Measurements from ENCODE around the gene JMJD8.

The JMJD8 gene

GRCh38 chr16:681746-682427 is 2.2 kb downstream of the JMJD8 start:
- DNase-seq: peak; percentile 30
- in situ Hi-C loops (cut with HindIII; ENCODE audit: low pct_ligation_motif_present, low pct_unique_long_range_greater_than_20kb, low sequenced_read_pairs): no loop called here

- in situ Hi-C loops (cut with HindIII; ENCODE audit: low pct_ligation_motif_present, low pct_unique_long_range_greater_than_20kb, low sequenced_read_pairs): no loop called here
- DNase-seq: peak; percentile 64
Measured at GRCh38 chr16:680967-681745, 3.0 kb downstream of the JMJD8 start.

- in situ Hi-C loops (cut with HindIII; ENCODE audit: low pct_ligation_motif_present, low pct_unique_long_range_greater_than_20kb, low sequenced_read_pairs): no loop called here
- DNase-seq: no peak
Measured at GRCh38 chr16:680625-680945, 3.5 kb downstream of the JMJD8 start.

GRCh38 chr16:679814-680624 is 4.1 kb downstream of the JMJD8 start, which contains the start of gene STUB1:
Gene STUB1 (plus strand): TSS chr16:680410. CDS start chr16:680526, 116 bp downstream.
- in situ Hi-C loops (cut with HindIII; ENCODE audit: low pct_ligation_motif_present, low pct_unique_long_range_greater_than_20kb, low sequenced_read_pairs): no loop called here

GRCh38 chr16:678858-679813 is 5.0 kb downstream of the JMJD8 start:
- DNase-seq: peak; percentile 78
- in situ Hi-C loops (cut with HindIII; ENCODE audit: low pct_ligation_motif_present, low pct_unique_long_range_greater_than_20kb, low sequenced_read_pairs): no loop called here

More at GRCh38 chr16:679814-680624, 4.1 kb downstream of the JMJD8 start, which contains the start of gene STUB1:
- DNase-seq: peak; percentile 89

GRCh38 chr16:678209-678857 is 5.8 kb downstream of the JMJD8 start:
- no peak for DNase-seq
- in situ Hi-C loops (cut with HindIII; ENCODE audit: low pct_ligation_motif_present, low pct_unique_long_range_greater_than_20kb, low sequenced_read_pairs): no loop called here

GRCh38 chr16:677316-678190 is 6.6 kb downstream of the JMJD8 start:
- in situ Hi-C loops (cut with HindIII; ENCODE audit: low pct_ligation_motif_present, low pct_unique_long_range_greater_than_20kb, low sequenced_read_pairs): no loop called here
- no peak for DNase-seq

GRCh38 chr16:676913-677312 is 7.2 kb downstream of the JMJD8 start:
- in situ Hi-C loops (cut with HindIII; ENCODE audit: low pct_ligation_motif_present, low pct_unique_long_range_greater_than_20kb, low sequenced_read_pairs): no loop called here
- no peak for DNase-seq

- in situ Hi-C loops (cut with HindIII; ENCODE audit: low pct_ligation_motif_present, low pct_unique_long_range_greater_than_20kb, low sequenced_read_pairs): no loop called here
Measured at GRCh38 chr16:676565-676902, 7.6 kb downstream of the JMJD8 start.

GRCh38 chr16:675884-676564 is 8.1 kb downstream of the JMJD8 start:
- in situ Hi-C loops (cut with HindIII; ENCODE audit: low pct_ligation_motif_present, low pct_unique_long_range_greater_than_20kb, low sequenced_read_pairs): no loop called here
- DNase-seq: no peak

More at GRCh38 chr16:676565-676902, 7.6 kb downstream of the JMJD8 start:
- no peak for DNase-seq

GRCh38 chr16:674968-675883 is 8.9 kb downstream of the JMJD8 start, which contains the start of gene RHBDL1:
Gene RHBDL1 (plus strand): TSS chr16:675671. CDS start chr16:675791, 120 bp downstream.
- peak; percentile 58 for DNase-seq
- in situ Hi-C loops (cut with HindIII; ENCODE audit: low pct_ligation_motif_present, low pct_unique_long_range_greater_than_20kb, low sequenced_read_pairs): no loop called here

GRCh38 chr16:674214-674881 is 9.8 kb downstream of the JMJD8 start:
- no peak for DNase-seq
- in situ Hi-C loops (cut with HindIII; ENCODE audit: low pct_ligation_motif_present, low pct_unique_long_range_greater_than_20kb, low sequenced_read_pairs): no loop called here

- DNase-seq: no peak
- in situ Hi-C loops (cut with HindIII; ENCODE audit: low pct_ligation_motif_present, low pct_unique_long_range_greater_than_20kb, low sequenced_read_pairs): no loop called here
Measured at GRCh38 chr16:673399-673991, 10.6 kb downstream of the JMJD8 start.

- in situ Hi-C loops (cut with HindIII; ENCODE audit: low pct_ligation_motif_present, low pct_unique_long_range_greater_than_20kb, low sequenced_read_pairs): no loop called here
- no peak for DNase-seq
Measured at GRCh38 chr16:672851-673250, 11.3 kb downstream of the JMJD8 start.

- DNase-seq: no peak
- in situ Hi-C loops (cut with HindIII; ENCODE audit: low pct_ligation_motif_present, low pct_unique_long_range_greater_than_20kb, low sequenced_read_pairs): no loop called here
Measured at GRCh38 chr16:672371-672770, 11.8 kb downstream of the JMJD8 start.

All from ACHN (cell line).